Measurements from ENCODE around the gene SMAD3. TPM values are rescaled to one million over a fixed set of nuclear protein-coding genes. Genes with fewer than 3 reads are reported as not detected.

Gene SMAD3
- total RNA-seq, 2 experiments from 2014 or later = 33.7 to 40.8 TPM

- ChIA-PET POLR2A (no interaction called here), CTCF (no interaction called here)
- no peaks in the 10 kb centered on the region for H3K9me3 Mint-ChIP-seq (ENCODE audit: low read depth)
- peaks cover 50% of the 10 kb centered on the region for H3K36me3 Mint-ChIP-seq (ENCODE audit: low read depth)
- no peaks in the 10 kb centered on the region for H3K27me3 Mint-ChIP-seq
- no peak for DNase-seq
- intact Hi-C loops (cut with DNase I, micrococcal nuclease) = loop anchor here in 1 of 2 experiments (10.0 kb wide), 1 partner anchor 250 kb away; no protein-coding TSS in a partner anchor
- no peak overlapping the region for H3K4me3 Mint-ChIP-seq
- H3K27ac Mint-ChIP-seq = peak overlapping the region; percentile 8
- ATAC-seq = no peak
- H3K4me1 Mint-ChIP-seq = peaks cover 10% of the 10 kb centered on the region
Measured at GRCh38 chr15:67194171-67195114, 129.0 kb downstream of the SMAD3 start.

GRCh38 chr15:67195305-67195704 is 129.9 kb downstream of the SMAD3 start:
- no peak for DNase-seq
- ATAC-seq = no peak
- H3K4me1 Mint-ChIP-seq = peaks cover 10% of the 10 kb centered on the region
- H3K36me3 Mint-ChIP-seq (ENCODE audit: low read depth) = peaks cover 52% of the 10 kb centered on the region
- intact Hi-C loops (cut with DNase I, micrococcal nuclease) = loop anchor here in 1 of 2 experiments (10.0 kb wide), 1 partner anchor 251 kb away; no protein-coding TSS in a partner anchor
- no peaks in the 10 kb centered on the region for H3K27me3 Mint-ChIP-seq
- H3K9me3 Mint-ChIP-seq (ENCODE audit: low read depth) = no peaks in the 10 kb centered on the region
- peak overlapping the region; percentile 56 for H3K27ac Mint-ChIP-seq
- ChIA-PET POLR2A (no interaction called here), CTCF (no interaction called here)
- H3K4me3 Mint-ChIP-seq = no peak overlapping the region

GRCh38 chr15:67196222-67196621 is 130.8 kb downstream of the SMAD3 start:
- H3K4me3 Mint-ChIP-seq = no peak overlapping the region
- H3K4me1 Mint-ChIP-seq = peaks cover 10% of the 10 kb centered on the region
- CTCF ChIA-PET = interaction anchor here (0.6 kb wide), 1 partner anchor 11 kb away, joined by 3 read pairs; no protein-coding TSS in a partner anchor
- peaks cover 55% of the 10 kb centered on the region for H3K36me3 Mint-ChIP-seq (ENCODE audit: low read depth)
- no peaks in the 10 kb centered on the region for H3K9me3 Mint-ChIP-seq (ENCODE audit: low read depth)
- H3K27ac Mint-ChIP-seq = peak overlapping the region; percentile 18
- ATAC-seq (no peak), DNase-seq (no peak)
- intact Hi-C loops (cut with DNase I, micrococcal nuclease) = loop anchor here in 1 of 2 experiments (10.0 kb wide), 1 partner anchor 251 kb away; no protein-coding TSS in a partner anchor
- POLR2A ChIA-PET = no interaction called here
- no peaks in the 10 kb centered on the region for H3K27me3 Mint-ChIP-seq

GRCh38 chr15:67196672-67197363 is 131.4 kb downstream of the SMAD3 start:
- Mint-ChIP-seq H3K27me3 (no peaks in the 10 kb centered on the region), H3K4me3 (no peak overlapping the region), H3K27ac (peak overlapping the region; percentile 18), H3K9me3 (ENCODE audit: low read depth) (no peaks in the 10 kb centered on the region), H3K36me3 (ENCODE audit: low read depth) (peaks cover 54% of the 10 kb centered on the region), H3K4me1 (peaks cover 10% of the 10 kb centered on the region)
- intact Hi-C loops (cut with DNase I, micrococcal nuclease) = loop anchor here in 1 of 2 experiments (10.0 kb wide), 1 partner anchor 252 kb away; no protein-coding TSS in a partner anchor
- no peak for DNase-seq
- ChIA-PET CTCF (interaction anchor here (0.6 kb wide), 1 partner anchor 11 kb away, joined by 3 read pairs; no protein-coding TSS in a partner anchor), POLR2A (no interaction called here)
- no peak for ATAC-seq

- ChIA-PET CTCF (no interaction called here), POLR2A (no interaction called here)
- ATAC-seq = no peak
- no peaks in the 10 kb centered on the region for H3K9me3 Mint-ChIP-seq (ENCODE audit: low read depth)
- DNase-seq = no peak
- intact Hi-C loops (cut with DNase I, micrococcal nuclease) = loop anchor here in 1 of 2 experiments (10.0 kb wide), 1 partner anchor 253 kb away; no protein-coding TSS in a partner anchor
- no peak overlapping the region for H3K27ac Mint-ChIP-seq
- no peaks in the 10 kb centered on the region for H3K27me3 Mint-ChIP-seq
- peaks cover 55% of the 10 kb centered on the region for H3K36me3 Mint-ChIP-seq (ENCODE audit: low read depth)
- peaks cover 10% of the 10 kb centered on the region for H3K4me1 Mint-ChIP-seq
- H3K4me3 Mint-ChIP-seq = no peak overlapping the region
Measured at GRCh38 chr15:67197364-67197695, 131.9 kb downstream of the SMAD3 start.

GRCh38 chr15:67198157-67198754 is 132.9 kb downstream of the SMAD3 start:
- peak; percentile 76 for ATAC-seq
- DNase-seq = peak; percentile 26
- H3K27ac Mint-ChIP-seq = peak overlapping the region; percentile 70
- H3K4me1 Mint-ChIP-seq = peaks cover 10% of the 10 kb centered on the region
- peaks cover 55% of the 10 kb centered on the region for H3K36me3 Mint-ChIP-seq (ENCODE audit: low read depth)
- H3K4me3 Mint-ChIP-seq = no peak overlapping the region
- H3K9me3 Mint-ChIP-seq (ENCODE audit: low read depth) = no peaks in the 10 kb centered on the region
- ChIA-PET POLR2A (no interaction called here), CTCF (no interaction called here)
- intact Hi-C loops (cut with DNase I, micrococcal nuclease) = loop anchor here in 1 of 2 experiments (10.0 kb wide), 1 partner anchor 253 kb away; no protein-coding TSS in a partner anchor
- no peaks in the 10 kb centered on the region for H3K27me3 Mint-ChIP-seq

- no peaks in the 10 kb centered on the region for H3K27me3 Mint-ChIP-seq
- no peak overlapping the region for H3K27ac Mint-ChIP-seq
- ChIA-PET POLR2A (no interaction called here), CTCF (interaction anchor here (1.1 to 1.3 kb wide), 2 partner anchors 130 to 253 kb away, joined by 4 to 5 read pairs; no protein-coding TSS in a partner anchor)
- H3K9me3 Mint-ChIP-seq (ENCODE audit: low read depth) = no peaks in the 10 kb centered on the region
- H3K4me3 Mint-ChIP-seq = no peak overlapping the region
- intact Hi-C loops (cut with DNase I, micrococcal nuclease) = loop anchor here in 1 of 2 experiments (10.0 kb wide), 1 partner anchor 255 kb away; no protein-coding TSS in a partner anchor
- peaks cover 54% of the 10 kb centered on the region for H3K36me3 Mint-ChIP-seq (ENCODE audit: low read depth)
- H3K4me1 Mint-ChIP-seq = peaks cover 10% of the 10 kb centered on the region
- DNase-seq (no peak), ATAC-seq (no peak)
Measured at GRCh38 chr15:67199391-67199790, 134.0 kb downstream of the SMAD3 start.

GRCh38 chr15:67199881-67200763 is 134.7 kb downstream of the SMAD3 start:
- DNase-seq (no peak), ATAC-seq (no peak)
- Mint-ChIP-seq H3K4me3 (no peak overlapping the region), H3K9me3 (ENCODE audit: low read depth) (no peaks in the 10 kb centered on the region), H3K4me1 (peaks cover 10% of the 10 kb centered on the region), H3K27me3 (no peaks in the 10 kb centered on the region), H3K36me3 (ENCODE audit: low read depth) (peaks cover 53% of the 10 kb centered on the region), H3K27ac (no peak overlapping the region)
- ChIA-PET CTCF (interaction anchor here (0.7 to 1.3 kb wide), 4 partner anchors 9 to 280 kb away, joined by 3 to 5 read pairs (median 4); no protein-coding TSS in a partner anchor), POLR2A (no interaction called here)
- intact Hi-C loops (cut with DNase I, micrococcal nuclease) = loop anchor here in 1 of 2 experiments (10.0 kb wide), 1 partner anchor 255 kb away; no protein-coding TSS in a partner anchor

GRCh38 chr15:67201136-67201535 is 135.7 kb downstream of the SMAD3 start:
- ChIA-PET POLR2A (no interaction called here), CTCF (interaction anchor here (1.0 kb wide), 1 partner anchor 13 kb away, joined by 3 read pairs; no protein-coding TSS in a partner anchor)
- H3K27me3 Mint-ChIP-seq = no peaks in the 10 kb centered on the region
- H3K27ac Mint-ChIP-seq = no peak overlapping the region
- H3K9me3 Mint-ChIP-seq (ENCODE audit: low read depth) = no peaks in the 10 kb centered on the region
- no peak for ATAC-seq
- H3K4me1 Mint-ChIP-seq = peaks cover 10% of the 10 kb centered on the region
- no peak for DNase-seq
- H3K36me3 Mint-ChIP-seq (ENCODE audit: low read depth) = peaks cover 50% of the 10 kb centered on the region
- H3K4me3 Mint-ChIP-seq = no peak overlapping the region
- intact Hi-C loops (cut with DNase I, micrococcal nuclease) = no loop called here

- DNase-seq (no peak), ATAC-seq (no peak)
- Mint-ChIP-seq H3K9me3 (ENCODE audit: low read depth) (no peaks in the 10 kb centered on the region), H3K27me3 (no peaks in the 10 kb centered on the region), H3K4me1 (peaks cover 10% of the 10 kb centered on the region), H3K4me3 (no peak overlapping the region), H3K27ac (no peak overlapping the region), H3K36me3 (ENCODE audit: low read depth) (peaks cover 43% of the 10 kb centered on the region)
- intact Hi-C loops (cut with DNase I, micrococcal nuclease) = no loop called here
- CTCF ChIA-PET = interaction anchor here (0.7 to 1.2 kb wide), 2 partner anchors 60 to 123 kb away, joined by 3 read pairs; no protein-coding TSS in a partner anchor
- POLR2A ChIA-PET = no interaction called here
Measured at GRCh38 chr15:67202091-67202490, 136.7 kb downstream of the SMAD3 start.
